ENCODE results near the gene BUD23. TPM values are rescaled to one million over a fixed set of nuclear protein-coding genes. Genes with fewer than 3 reads are reported as not detected.

Gene BUD23
- total RNA-seq, 1 donor from 2014 or later, result 74.8 TPM

DNA sequence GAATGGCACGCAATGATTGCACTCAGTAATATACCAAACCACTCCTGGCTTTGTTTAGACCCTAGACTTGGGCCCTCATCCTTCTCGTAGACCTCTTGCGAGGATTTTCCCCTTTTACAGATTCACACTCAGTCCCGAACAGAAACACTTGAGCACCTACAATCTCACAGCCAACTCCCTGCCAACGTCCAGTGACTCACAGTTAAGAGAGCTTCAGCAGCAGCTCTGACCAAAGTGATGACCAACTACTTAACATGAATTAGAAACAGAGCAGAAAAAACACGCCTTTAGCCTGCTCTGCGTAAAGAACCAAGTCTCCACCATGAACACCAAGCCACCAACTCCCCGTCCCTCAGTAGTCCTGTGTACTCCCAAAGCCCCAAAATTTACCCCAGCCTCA lies 2.4 kb upstream of the BUD23 start:
- CTCF ChIA-PET, result no interaction called here
- no peak for ATAC-seq (ENCODE audit: low read depth)

DNA sequence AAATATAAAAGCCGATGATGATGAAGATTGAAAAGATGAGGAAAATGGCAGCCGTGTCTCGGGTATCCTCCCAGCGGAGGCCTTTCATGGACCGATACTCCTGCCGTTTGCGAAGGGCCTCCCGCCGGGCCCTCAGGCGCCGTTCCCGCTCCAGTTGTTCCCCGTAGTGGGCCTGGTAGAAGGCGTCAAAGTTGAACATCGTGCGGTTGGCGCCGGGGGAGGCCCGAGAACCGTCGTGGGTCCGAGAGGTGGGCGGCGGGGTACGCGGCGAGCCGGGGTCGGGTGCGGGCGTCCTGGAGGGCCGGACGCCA lies 697 bp upstream of the BUD23 start:
- Mint-ChIP-seq H3K36me3 (ENCODE audit: low read depth) (peaks cover 45% of the 10 kb centered on the region), H3K27ac (peak overlapping the region; percentile 95), H3K27me3 (no peaks in the 10 kb centered on the region), H3K4me1 (peaks cover 28% of the 10 kb centered on the region), H3K4me3 (peak overlapping the region; percentile 97), H3K9me3 (no peaks in the 10 kb centered on the region)
- ChIA-PET CTCF (no interaction called here), POLR2A (no interaction called here)
- DNase-seq (no peak), ATAC-seq (ENCODE audit: low read depth) (no peak)
- TF ChIP-seq, protein P1, sequence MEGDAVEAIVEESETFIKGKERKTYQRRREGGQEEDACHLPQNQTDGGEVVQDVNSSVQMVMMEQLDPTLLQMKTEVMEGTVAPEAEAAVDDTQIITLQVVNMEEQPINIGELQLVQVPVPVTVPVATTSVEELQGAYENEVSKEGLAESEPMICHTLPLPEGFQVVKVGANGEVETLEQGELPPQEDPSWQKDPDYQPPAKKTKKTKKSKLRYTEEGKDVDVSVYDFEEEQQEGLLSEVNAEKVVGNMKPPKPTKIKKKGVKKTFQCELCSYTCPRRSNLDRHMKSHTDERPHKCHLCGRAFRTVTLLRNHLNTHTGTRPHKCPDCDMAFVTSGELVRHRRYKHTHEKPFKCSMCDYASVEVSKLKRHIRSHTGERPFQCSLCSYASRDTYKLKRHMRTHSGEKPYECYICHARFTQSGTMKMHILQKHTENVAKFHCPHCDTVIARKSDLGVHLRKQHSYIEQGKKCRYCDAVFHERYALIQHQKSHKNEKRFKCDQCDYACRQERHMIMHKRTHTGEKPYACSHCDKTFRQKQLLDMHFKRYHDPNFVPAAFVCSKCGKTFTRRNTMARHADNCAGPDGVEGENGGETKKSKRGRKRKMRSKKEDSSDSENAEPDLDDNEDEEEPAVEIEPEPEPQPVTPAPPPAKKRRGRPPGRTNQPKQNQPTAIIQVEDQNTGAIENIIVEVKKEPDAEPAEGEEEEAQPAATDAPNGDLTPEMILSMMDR (IDR thresholded peaks at IDR 0.05), result no peak
- intact Hi-C loops (cut with micrococcal nuclease), result loop anchor here (1.0 to 2.0 kb wide), 6 partner anchors 15 to 854 kb away; partner anchors contain the start of genes ABHD11, BAZ1B, TBL2 and TYW1B

More for the DNA sequence above, 2.4 kb upstream of the BUD23 start:
- Mint-ChIP-seq H3K4me1 (peaks cover 27% of the 10 kb centered on the region), H3K27me3 (no peaks in the 10 kb centered on the region), H3K27ac (no peak overlapping the region), H3K9me3 (no peaks in the 10 kb centered on the region), H3K4me3 (peak overlapping the region; percentile 97), H3K36me3 (ENCODE audit: low read depth) (peaks cover 33% of the 10 kb centered on the region)
- POLR2A ChIA-PET, result interaction anchor here (0.6 to 0.7 kb wide), 4 partner anchors 10 to 107 kb away, joined by 3 read pairs; no protein-coding TSS in a partner anchor
- intact Hi-C loops (cut with micrococcal nuclease), result no loop called here
- TF ChIP-seq, protein P1 (IDR thresholded peaks at IDR 0.05), result no peak
- DNase-seq, result no peak

DNA sequence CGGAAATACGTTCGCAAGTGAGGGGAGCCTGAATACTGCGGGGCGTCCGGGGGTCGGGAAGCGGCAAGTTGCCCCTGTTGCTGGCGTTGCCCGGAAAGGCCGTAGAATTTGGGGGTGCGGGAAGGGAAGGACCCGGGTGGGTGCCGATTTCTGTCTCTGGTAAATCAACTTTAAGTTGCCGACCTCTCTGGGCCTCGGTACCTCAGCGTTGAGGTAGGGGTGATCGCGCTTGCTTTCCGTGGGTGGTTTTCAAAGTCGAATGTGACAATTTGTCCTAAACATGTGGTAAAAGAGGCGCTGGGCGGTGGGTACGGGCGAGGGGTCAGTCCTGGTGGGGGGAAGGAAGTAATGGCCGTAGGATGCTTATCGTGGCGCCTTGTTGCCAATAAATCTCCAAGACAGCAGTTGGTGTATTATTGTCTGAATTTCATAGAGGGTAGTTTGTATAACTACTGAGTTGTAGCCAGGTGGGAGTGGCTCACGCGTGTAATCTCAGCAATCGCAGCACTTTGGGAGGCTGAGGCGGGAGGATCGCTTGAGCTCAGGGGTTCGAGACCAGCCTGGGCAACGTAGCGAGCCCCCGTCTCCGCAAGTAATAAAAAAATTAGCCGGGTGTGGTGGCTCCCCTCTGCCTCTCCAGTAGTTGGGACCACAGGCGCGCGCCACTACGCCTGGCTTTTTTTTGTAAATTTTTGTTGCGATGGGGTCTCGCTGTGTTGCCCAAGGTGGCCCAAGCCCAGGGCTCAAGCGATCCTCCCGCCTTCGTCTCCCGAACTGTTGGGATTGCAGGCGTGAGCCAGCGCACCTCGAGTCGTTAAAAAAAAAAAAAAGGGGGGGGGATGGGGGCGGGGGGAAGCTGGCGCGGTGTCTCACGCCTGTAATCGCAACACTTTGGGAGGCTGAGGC lies 644 bp downstream of the BUD23 start:
- DNase-seq (no peak), ATAC-seq (ENCODE audit: low read depth) (no peak)
- Mint-ChIP-seq H3K9me3 (no peaks in the 10 kb centered on the region), H3K36me3 (ENCODE audit: low read depth) (peaks cover 42% of the 10 kb centered on the region), H3K27me3 (no peaks in the 10 kb centered on the region), H3K4me1 (peaks cover 33% of the 10 kb centered on the region), H3K4me3 (peak overlapping the region; percentile 97), H3K27ac (peak overlapping the region; percentile 95)
- POLR2A ChIA-PET, result interaction anchor here (0.6 to 1.0 kb wide), 4 partner anchors 9 to 22 kb away, joined by 3 read pairs; no protein-coding TSS in a partner anchor
- TF ChIP-seq, protein P1 (IDR thresholded peaks at IDR 0.05), result no peak
- intact Hi-C loops (cut with micrococcal nuclease), result loop anchor here (1.0 to 2.0 kb wide), 6 partner anchors 17 to 855 kb away; partner anchors contain the start of genes ABHD11, BAZ1B, TBL2 and TYW1B
- CTCF ChIA-PET, result no interaction called here

DNA sequence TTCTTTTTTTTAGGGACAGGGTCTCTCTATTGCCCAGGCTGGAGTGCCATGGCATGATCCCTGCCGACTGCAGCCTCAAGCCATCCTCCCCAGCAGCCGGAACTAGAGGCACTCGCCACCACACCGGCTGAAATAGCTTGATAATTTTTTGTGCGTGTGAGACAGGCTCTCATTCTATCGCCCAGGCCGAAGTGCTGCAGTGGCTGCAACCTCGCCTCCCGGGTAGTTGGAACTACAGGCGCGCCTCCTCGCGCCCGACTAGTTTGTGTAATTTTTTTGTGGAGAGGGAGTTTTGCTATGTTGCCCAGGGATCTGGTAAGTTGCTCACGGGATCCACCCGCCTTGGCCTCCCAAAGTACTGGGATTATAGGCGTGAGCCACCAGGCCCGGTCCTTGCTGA lies 1.9 kb downstream of the BUD23 start:
- TF ChIP-seq, protein P1 (IDR thresholded peaks at IDR 0.05), result no peak
- peak overlapping the region; percentile 71 for H3K4me3 Mint-ChIP-seq
- H3K27ac Mint-ChIP-seq, result no peak overlapping the region
- H3K36me3 Mint-ChIP-seq (ENCODE audit: low read depth), result peaks cover 50% of the 10 kb centered on the region
- H3K27me3 Mint-ChIP-seq, result no peaks in the 10 kb centered on the region
- intact Hi-C loops (cut with micrococcal nuclease), result no loop called here
- DNase-seq (no peak), ATAC-seq (ENCODE audit: low read depth) (no peak)
- ChIA-PET CTCF (no interaction called here), POLR2A (no interaction called here)
- no peaks in the 10 kb centered on the region for H3K9me3 Mint-ChIP-seq
- H3K4me1 Mint-ChIP-seq, result peaks cover 38% of the 10 kb centered on the region

DNA sequence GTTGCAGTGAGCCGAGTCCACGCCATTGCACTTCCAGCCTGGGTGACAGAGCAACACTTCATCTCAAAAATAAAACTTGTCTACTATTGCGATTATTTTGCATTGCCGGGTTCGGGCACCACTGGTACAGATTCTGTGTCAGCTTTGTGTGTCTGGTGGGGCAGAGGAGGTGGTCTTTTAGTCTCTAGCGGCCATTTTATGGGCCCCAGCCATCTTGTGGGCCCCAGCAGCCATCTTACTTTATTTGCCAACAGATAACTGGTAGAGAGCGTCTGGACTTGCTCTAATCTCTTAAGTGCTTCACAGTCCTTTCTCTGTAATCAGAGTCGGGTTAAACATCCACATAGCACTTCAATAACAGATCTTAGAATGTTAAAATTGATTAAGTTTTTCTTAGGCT lies 4.9 kb downstream of the BUD23 start:
- no peak for DNase-seq
- H3K36me3 Mint-ChIP-seq (ENCODE audit: low read depth), result peaks cover 70% of the 10 kb centered on the region
- H3K9me3 Mint-ChIP-seq, result no peaks in the 10 kb centered on the region
- ChIA-PET CTCF (no interaction called here), POLR2A (no interaction called here)
- ATAC-seq (ENCODE audit: low read depth), result no peak
- H3K27me3 Mint-ChIP-seq, result no peaks in the 10 kb centered on the region
- TF ChIP-seq, protein P1 (IDR thresholded peaks at IDR 0.05), result no peak
- H3K27ac Mint-ChIP-seq, result no peak overlapping the region
- H3K4me3 Mint-ChIP-seq, result no peak overlapping the region
- H3K4me1 Mint-ChIP-seq, result peaks cover 19% of the 10 kb centered on the region
- intact Hi-C loops (cut with micrococcal nuclease), result no loop called here

Data from activated B cell treated with CpG ODN at 0.5 μM for 24 hours (primary cell).